GM19043 (cell line): Measurements from ENCODE around the gene HDAC7.
"Not testable (repeated sequence)": the region's sequence is repeated elsewhere in the genome, so short reads cannot be mapped to it uniquely, and the experiment has no call there.

Source experiments
- ATAC-seq: cut with Tn5 transposase; IDR thresholded peaks from one replicate; pipeline ENCODE4 v1.9.1; 2021; ENCODE audit warnings: low read depth; ENCODE audit not compliant: unreplicated experiment

Gene HDAC7

GRCh38 chr12:47815447-47815846 lies 4.3 kb downstream of the HDAC7 start:
- ATAC-seq, result not testable (repeated sequence)

- no peak for ATAC-seq
These were observed 5.0 kb downstream of the HDAC7 start for GRCh38 chr12:47814539-47815170.

- ATAC-seq, result peak; percentile 39
These were observed 6.0 kb downstream of the HDAC7 start for GRCh38 chr12:47813511-47814196.

- ATAC-seq, result peak; percentile 54
These were observed 6.7 kb downstream of the HDAC7 start for GRCh38 chr12:47812797-47813510.

GRCh38 chr12:47811581-47812484 lies 7.9 kb downstream of the HDAC7 start:
- no peak for ATAC-seq

- no peak for ATAC-seq
These were observed 8.7 kb downstream of the HDAC7 start for GRCh38 chr12:47811072-47811396.

- ATAC-seq, result not testable (repeated sequence)
These were observed 10.2 kb downstream of the HDAC7 start for GRCh38 chr12:47809518-47809917.

- ATAC-seq, result no peak
These were observed 10.9 kb downstream of the HDAC7 start for GRCh38 chr12:47808574-47809365.

GRCh38 chr12:47808050-47808449 lies 11.7 kb downstream of the HDAC7 start:
- ATAC-seq, result peak; percentile 42

GRCh38 chr12:47807338-47807737 lies 12.4 kb downstream of the HDAC7 start:
- ATAC-seq, result no peak

- no peak for ATAC-seq
These were observed 14.3 kb downstream of the HDAC7 start for GRCh38 chr12:47805417-47805816.

GRCh38 chr12:47804171-47804570 lies 15.5 kb downstream of the HDAC7 start:
- ATAC-seq, result no peak

GRCh38 chr12:47803191-47803875 lies 16.4 kb downstream of the HDAC7 start:
- no peak for ATAC-seq

- ATAC-seq, result no peak
These were observed 17.4 kb downstream of the HDAC7 start for GRCh38 chr12:47802312-47802711.

GRCh38 chr12:47801904-47802246 lies 17.8 kb downstream of the HDAC7 start:
- no peak for ATAC-seq

GRCh38 chr12:47801170-47801903 lies 18.4 kb downstream of the HDAC7 start:
- no peak for ATAC-seq

GRCh38 chr12:47800582-47800981 lies 19.1 kb downstream of the HDAC7 start:
- ATAC-seq, result no peak

- no peak for ATAC-seq
These were observed 20.2 kb downstream of the HDAC7 start for GRCh38 chr12:47799357-47799955.
